RWPE1 (cell line): ENCODE measurements around the gene TOR3A.
A peak's percentile ranks its signal among the peaks of the same experiment; 100 is the strongest.

Source experiments
- CTCF ChIA-PET: fragments of 350-600 bp; sonication (Branson Sonifier 250); formaldehyde crosslinking; extraction: SDS; loops from one replicate; lab custom pipeline; 2021; lab: Yijun Ruan, JAX
- POLR2A ChIA-PET: fragments of 400-600 bp; formaldehyde crosslinking; extraction: SDS; loops from one replicate; lab custom pipeline; 2020; ENCODE audit warnings: antibody characterized with exemption; ENCODE audit not compliant: low non-redundant PET; lab: Yijun Ruan, JAX
- DNase-seq: peaks from one replicate; pipeline ENCODE4 v3.0.0; 2012; ENCODE audit warnings: low spot score
- H3K27ac ChIP-seq: fragments of 450-650 bp; 2 replicates; pipeline ENCODE4 v1.5.1; 2017
- TF ChIP-seq, protein P1 (sequence below): fragments of 450-650 bp; conservative IDR thresholded peaks from 2 replicates; pipeline ENCODE4 v1.5.1; 2017; ENCODE audit warnings: low read depth, mild to moderate bottlenecking

TOR3A gene

DNA sequence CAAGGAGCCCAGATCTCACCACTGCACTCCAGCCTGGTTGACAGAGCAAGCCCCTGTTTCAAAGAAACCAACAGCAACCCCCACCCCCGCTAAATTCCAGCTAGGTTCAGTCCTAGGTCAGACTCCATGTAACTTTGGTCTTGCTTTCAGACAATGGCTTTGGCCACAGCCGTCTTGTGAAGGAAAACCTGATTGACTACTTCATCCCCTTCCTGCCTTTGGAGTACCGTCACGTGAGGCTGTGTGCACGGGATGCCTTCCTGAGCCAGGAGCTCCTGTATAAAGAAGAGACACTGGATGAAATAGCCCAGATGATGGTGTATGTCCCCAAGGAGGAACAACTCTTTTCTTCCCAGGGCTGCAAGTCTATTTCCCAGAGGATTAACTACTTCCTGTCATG lies 12.9 kb downstream of the TOR3A start:
- peak overlapping the region; percentile 29 for H3K27ac ChIP-seq
- ChIA-PET CTCF (no interaction called here), POLR2A (no interaction called here)

DNA sequence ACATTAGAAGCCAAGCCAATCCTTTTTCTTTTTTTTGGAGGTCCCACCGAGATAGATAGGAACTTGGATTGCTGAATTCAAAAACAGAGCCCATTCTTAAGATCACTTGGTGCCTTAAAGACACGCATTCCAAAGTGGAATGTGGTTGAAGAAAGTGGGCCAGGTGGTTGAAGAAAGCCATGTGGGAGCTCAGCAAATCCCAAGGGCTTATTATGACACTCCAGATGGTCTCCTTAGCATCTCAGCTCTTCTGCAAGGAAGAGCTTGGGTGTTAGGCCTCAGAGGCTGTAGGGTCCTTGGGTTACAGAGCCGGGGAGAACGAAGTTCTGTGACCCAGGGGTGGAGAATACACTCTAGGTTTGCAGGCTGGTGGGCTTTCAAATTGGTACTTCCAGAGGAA lies 13.5 kb downstream of the TOR3A start:
- no peak for DNase-seq
- ChIA-PET CTCF (no interaction called here), POLR2A (no interaction called here)
- no peak overlapping the region for H3K27ac ChIP-seq
- TF ChIP-seq, protein P1, sequence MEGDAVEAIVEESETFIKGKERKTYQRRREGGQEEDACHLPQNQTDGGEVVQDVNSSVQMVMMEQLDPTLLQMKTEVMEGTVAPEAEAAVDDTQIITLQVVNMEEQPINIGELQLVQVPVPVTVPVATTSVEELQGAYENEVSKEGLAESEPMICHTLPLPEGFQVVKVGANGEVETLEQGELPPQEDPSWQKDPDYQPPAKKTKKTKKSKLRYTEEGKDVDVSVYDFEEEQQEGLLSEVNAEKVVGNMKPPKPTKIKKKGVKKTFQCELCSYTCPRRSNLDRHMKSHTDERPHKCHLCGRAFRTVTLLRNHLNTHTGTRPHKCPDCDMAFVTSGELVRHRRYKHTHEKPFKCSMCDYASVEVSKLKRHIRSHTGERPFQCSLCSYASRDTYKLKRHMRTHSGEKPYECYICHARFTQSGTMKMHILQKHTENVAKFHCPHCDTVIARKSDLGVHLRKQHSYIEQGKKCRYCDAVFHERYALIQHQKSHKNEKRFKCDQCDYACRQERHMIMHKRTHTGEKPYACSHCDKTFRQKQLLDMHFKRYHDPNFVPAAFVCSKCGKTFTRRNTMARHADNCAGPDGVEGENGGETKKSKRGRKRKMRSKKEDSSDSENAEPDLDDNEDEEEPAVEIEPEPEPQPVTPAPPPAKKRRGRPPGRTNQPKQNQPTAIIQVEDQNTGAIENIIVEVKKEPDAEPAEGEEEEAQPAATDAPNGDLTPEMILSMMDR = no peak

More for the DNA sequence above, 12.9 kb downstream of the TOR3A start:
- no peak for DNase-seq
- TF ChIP-seq, protein P1 = no peak

DNA sequence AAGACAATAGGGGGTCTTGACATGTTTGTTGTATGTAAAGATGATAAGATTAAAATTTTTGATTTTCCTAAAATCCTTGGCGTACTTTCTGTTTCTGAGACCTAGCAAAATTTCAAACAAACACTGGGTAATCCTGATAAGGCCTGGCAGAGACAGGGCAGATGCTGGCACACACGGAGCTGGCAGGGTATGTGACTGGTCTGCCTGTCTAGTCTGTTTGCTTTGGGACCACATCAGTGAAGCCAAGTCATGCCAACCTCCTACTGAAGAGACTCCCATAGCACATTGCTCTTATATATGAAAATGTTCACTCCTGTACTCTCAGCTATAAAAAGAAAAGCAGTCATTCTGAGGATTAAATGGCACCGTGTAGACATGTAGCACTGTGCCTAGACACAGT lies 14.1 kb downstream of the TOR3A start:
- H3K27ac ChIP-seq = no peak overlapping the region
- DNase-seq = no peak
- TF ChIP-seq, protein P1 = no peak
- ChIA-PET CTCF (interaction anchor here (1.5 kb wide), 1 partner anchor 9 kb away, joined by 3 read pairs; no protein-coding TSS in a partner anchor), POLR2A (no interaction called here)

DNA sequence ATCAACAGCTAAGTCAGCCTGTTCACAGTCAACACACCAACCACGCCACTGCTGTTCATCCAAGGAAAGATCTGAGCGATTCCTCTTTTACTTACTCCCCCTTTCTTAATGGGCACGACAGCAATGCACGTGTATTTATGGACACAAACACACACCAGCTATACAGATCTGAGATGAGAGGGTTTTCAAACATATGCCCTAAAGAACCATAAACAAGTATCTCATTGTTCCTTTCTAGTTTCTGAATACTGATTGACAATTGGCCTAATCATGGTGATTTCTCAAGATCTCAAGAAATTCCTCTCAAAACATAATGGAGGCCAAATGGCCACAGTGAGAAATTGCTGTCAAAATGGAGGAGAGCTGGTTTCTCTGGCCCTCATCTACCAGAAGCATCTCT lies 18.0 kb downstream of the TOR3A start:
- TF ChIP-seq, protein P1 = no peak
- no peak overlapping the region for H3K27ac ChIP-seq
- ChIA-PET CTCF (no interaction called here), POLR2A (no interaction called here)
- DNase-seq = no peak

DNA sequence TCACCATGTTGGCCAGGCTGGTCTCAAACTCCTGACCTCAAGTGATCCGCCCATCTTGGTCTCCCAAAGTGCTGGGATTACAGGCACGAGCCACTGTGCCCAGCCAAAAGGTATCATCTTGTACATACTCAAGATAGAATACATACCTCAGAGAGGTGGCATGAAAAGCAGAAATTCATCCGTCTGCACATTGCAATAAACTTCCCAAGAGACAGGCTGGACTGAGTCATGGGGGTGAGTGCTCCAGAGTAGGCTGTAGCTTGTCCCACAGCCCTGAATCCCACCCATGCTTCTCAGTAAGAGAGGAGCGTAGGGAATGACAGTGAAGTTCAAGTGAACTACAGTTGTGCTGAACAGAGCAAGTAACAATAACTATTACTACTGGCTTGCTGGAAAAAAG lies 19.7 kb downstream of the TOR3A start:
- DNase-seq = no peak
- ChIA-PET CTCF (interaction anchor here (0.7 kb wide), 1 partner anchor 137 kb away, joined by 3 read pairs; no protein-coding TSS in a partner anchor), POLR2A (no interaction called here)
- TF ChIP-seq, protein P1 = no peak
- H3K27ac ChIP-seq = no peak overlapping the region

DNA sequence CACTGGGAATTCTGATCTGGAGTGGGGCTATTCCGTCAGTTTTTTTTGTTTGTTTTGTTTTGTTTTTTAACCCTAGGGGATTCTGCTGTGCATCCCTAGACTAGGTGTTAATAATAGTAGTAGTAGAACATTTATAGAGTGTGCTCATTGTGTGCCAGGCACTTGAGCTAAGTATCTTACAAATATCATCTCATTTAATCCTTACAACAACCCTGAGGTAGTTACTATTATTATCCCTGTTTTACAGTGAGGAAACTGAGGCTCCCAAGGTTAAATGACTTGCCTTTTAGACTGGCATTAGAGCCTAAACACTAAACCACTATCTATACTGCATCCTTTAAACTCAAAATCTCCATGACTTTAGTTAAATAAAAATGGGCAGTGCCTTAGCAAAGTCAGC lies 22.1 kb downstream of the TOR3A start:
- H3K27ac ChIP-seq = no peak overlapping the region
- TF ChIP-seq, protein P1 = no peak
- CTCF ChIA-PET = no interaction called here
- DNase-seq = no peak
- POLR2A ChIA-PET = no interaction called here
